Endothelial cell of umbilical vein (primary cell): ENCODE results near the gene RAB11FIP3.

Experiments
- EZH2 ChIP-seq: IDR thresholded peaks from 2 replicates; pipeline ENCODE4 v1.6.1; 2012; ENCODE audit warnings: borderline replicate concordance, low read depth, mild to moderate bottlenecking, moderate library complexity, low read length, inconsistent platforms; ENCODE audit not compliant: severe bottlenecking
- JUN ChIP-seq: IDR thresholded peaks from 2 replicates; pipeline ENCODE4 v1.6.1; 2011; ENCODE audit warnings: borderline replicate concordance, low read depth; ENCODE audit not compliant: insufficient read length, insufficient read depth
- POLR2A ChIP-seq: IDR thresholded peaks from 2 replicates; pipeline ENCODE4 v1.6.1; 2012; ENCODE audit warnings: low read depth, mild to moderate bottlenecking, control low read depth, low read length
- POLR2AphosphoS5 ChIP-seq: IDR thresholded peaks from 2 replicates; pipeline ENCODE4 v1.6.1; 2012; ENCODE audit warnings: low read depth, mild to moderate bottlenecking, control low read depth, low read length, moderate library complexity; ENCODE audit not compliant: insufficient read depth
- TF ChIP-seq, protein P1 (sequence below), 2 donors: IDR thresholded peaks; 1 replicate in 1 of 2; 2 replicates in 1 of 2; pipeline ENCODE4 v1.5.1; 2011; ENCODE audit warnings: low read length in 2 of 2, mild to moderate bottlenecking in 2 of 2, moderate library complexity in 2 of 2, control low read depth in 1 of 2, inconsistent platforms in 1 of 2, low read depth in 1 of 2; ENCODE audit not compliant: insufficient read depth in 1 of 2; ENCODE audit errors: extremely low read depth in 1 of 2
- TF ChIP-seq, protein P2 (sequence below): IDR thresholded peaks from 2 replicates; pipeline ENCODE4 v1.6.1; 2011; ENCODE audit not compliant: insufficient read depth, insufficient read length

DNA sequence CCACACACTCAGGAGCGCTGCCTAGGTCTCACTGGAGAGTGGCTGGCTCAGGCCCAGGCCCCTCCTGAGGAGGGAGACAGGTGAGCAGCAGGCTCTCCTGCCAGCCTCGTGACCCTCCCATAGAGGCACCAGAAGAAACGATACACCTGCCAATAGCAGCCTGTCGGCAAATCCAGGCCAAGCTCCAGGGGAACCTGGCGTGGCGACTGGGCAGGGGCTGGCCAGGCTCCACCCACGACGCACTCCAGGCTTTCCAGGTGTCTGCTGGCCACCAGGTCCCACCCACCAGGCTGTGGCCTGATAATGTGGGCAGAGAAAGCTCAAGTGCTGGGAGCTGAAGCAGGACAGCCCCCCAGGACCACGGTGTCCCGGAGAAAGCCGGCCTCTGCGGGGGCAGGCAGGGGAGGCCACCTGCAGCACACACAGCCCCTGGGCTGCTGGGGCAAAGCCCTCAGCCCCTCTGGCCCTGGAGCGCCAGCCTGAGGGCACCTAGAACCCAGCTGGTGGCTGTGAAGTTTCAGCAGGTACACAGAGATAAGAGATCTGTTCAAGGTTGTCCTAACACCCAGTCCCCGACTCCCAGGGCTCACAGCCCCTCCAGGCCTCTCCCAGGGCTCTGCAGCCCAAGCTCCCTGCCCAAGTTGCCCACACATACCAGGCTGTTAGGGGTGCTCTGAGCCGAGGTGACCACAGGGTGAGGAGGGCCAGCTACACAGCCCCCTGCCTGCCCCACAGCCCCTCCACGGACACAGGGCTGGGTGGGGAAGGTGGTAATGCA is 46.1 kb upstream of the RAB11FIP3 start:
- TF ChIP-seq, protein P1, sequence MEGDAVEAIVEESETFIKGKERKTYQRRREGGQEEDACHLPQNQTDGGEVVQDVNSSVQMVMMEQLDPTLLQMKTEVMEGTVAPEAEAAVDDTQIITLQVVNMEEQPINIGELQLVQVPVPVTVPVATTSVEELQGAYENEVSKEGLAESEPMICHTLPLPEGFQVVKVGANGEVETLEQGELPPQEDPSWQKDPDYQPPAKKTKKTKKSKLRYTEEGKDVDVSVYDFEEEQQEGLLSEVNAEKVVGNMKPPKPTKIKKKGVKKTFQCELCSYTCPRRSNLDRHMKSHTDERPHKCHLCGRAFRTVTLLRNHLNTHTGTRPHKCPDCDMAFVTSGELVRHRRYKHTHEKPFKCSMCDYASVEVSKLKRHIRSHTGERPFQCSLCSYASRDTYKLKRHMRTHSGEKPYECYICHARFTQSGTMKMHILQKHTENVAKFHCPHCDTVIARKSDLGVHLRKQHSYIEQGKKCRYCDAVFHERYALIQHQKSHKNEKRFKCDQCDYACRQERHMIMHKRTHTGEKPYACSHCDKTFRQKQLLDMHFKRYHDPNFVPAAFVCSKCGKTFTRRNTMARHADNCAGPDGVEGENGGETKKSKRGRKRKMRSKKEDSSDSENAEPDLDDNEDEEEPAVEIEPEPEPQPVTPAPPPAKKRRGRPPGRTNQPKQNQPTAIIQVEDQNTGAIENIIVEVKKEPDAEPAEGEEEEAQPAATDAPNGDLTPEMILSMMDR (IDR thresholded peaks at IDR 0.05; ENCODE audit: extremely low read depth in 1 of 2, insufficient read depth in 1 of 2, low read depth in 1 of 2, low read length in 2 of 2), result no peak
- TF ChIP-seq EZH2 (no peak), POLR2A (no peak), JUN (no peak), POLR2AphosphoS5 (no peak)
- TF ChIP-seq, protein P2, sequence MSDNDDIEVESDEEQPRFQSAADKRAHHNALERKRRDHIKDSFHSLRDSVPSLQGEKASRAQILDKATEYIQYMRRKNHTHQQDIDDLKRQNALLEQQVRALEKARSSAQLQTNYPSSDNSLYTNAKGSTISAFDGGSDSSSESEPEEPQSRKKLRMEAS, result no peak
